Activated CD4-positive, alpha-beta T cell treated with anti-CD3 and anti-CD28 coated beads, Interleukin-10, Interleukin-2, amounts not matched to agents 100 ng/mL and 50 ng/mL, durations not matched to agents 16 hours and 8 hours (primary cell): ENCODE measurements around the gene OR5D18.
"Not testable (repeated sequence)": the region's sequence is repeated elsewhere in the genome, so short reads cannot be mapped to it uniquely, and the experiment has no call there.

Experiments used
- DNase-seq: peaks from one replicate; pipeline ENCODE4 v3.0.0-alpha.2; 2020

OR5D18 gene

GRCh38 chr11:55819330-55819729 lies at the start of gene OR5D18:
Gene OR5D18, plus strand, starts transcription at chr11:55819630. Its CDS starts 0 bp downstream, at chr11:55819630.
- no peak for DNase-seq

- no peak for DNase-seq
Measured at GRCh38 chr11:55773138-55773537, 46.3 kb upstream of the OR5D18 start, which contains the start of gene OR5D13. Gene OR5D13, plus strand, starts transcription at chr11:55773438. Its CDS starts 0 bp downstream, at chr11:55773438.

- no peak for DNase-seq
Measured at GRCh38 chr11:55791606-55792005, 27.8 kb upstream of the OR5D18 start.

DNA sequence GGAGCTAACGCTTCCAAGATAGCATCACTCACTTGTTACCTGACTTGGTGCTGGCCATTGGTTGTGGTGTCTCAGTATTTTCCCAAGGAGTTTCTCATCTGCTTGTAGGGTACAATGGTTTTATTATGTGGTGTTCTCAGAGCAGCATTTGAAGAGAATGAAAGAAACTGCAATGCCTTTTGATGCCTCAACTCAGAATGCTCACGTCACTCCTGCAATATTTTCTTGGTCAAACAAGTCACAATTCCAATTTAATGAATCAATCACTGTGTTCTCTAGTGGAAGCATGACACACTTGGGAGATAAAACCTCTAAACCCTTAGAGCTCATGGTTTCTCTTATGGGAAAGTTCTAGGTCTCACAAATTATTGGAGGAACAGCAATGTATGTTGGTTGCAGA lies 26.1 kb upstream of the OR5D18 start:
- no peak for DNase-seq

DNA sequence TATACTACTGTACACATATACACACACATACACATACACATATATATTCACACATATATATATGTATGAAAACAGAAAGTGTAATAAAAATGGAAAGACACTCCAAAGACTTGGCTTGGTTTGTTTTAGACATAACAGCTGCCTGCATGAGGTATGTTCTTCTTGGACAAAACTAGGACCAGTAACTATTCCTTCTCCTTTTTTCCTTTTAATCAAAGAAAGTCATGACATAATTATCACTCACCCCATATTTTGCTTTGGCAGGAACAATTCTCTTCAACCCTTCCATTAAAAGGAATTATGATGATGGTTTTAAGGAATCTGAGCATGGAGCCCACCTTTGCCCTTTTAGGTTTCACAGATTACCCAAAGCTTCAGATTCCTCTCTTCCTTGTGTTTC lies 24.2 kb upstream of the OR5D18 start, which contains the start of gene OR5D14:
Gene OR5D14, plus strand, starts transcription at position 301 of the 400 bp plus-strand sequence. Its CDS starts 0 bp downstream, at position 301.
- no peak for DNase-seq

DNA sequence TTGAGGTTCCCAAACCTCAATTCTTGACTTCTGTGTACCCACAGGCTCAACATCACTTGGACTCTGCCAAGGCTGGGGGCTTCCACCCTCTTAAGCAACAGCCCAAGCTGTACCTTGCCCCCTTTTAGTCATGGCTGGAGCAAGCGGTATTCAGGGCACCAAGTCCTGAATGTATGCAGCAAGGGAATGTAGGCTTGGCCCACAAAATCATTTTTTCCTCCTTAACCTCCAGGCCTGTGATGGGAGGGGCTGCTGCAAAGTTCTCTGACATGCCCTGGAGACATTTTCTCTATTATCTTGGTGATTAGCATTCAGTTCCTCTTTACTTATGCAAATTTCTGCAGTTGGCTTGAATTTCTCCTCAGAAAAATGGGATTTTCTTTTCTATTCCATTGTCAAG lies 13.2 kb upstream of the OR5D18 start:
- DNase-seq, result no peak

GRCh38 chr11:55811067-55811466 lies 8.4 kb upstream of the OR5D18 start, which contains the start of gene OR5L1:
Gene OR5L1, plus strand, starts transcription at chr11:55811367. Its CDS starts 100 bp downstream, at chr11:55811467.
- no peak for DNase-seq

- DNase-seq, result no peak
Measured at GRCh38 chr11:55826919-55827318, 7.5 kb downstream of the OR5D18 start, which contains the start of gene OR5L2. Gene OR5L2, plus strand, starts transcription at chr11:55827219. Its CDS starts 0 bp downstream, at chr11:55827219.

- DNase-seq, result no peak
Measured at GRCh38 chr11:55838452-55838851, 19.0 kb downstream of the OR5D18 start, which contains the start of gene OR5D16. Gene OR5D16, plus strand, starts transcription at chr11:55838752. Its CDS starts 0 bp downstream, at chr11:55838752.

DNA sequence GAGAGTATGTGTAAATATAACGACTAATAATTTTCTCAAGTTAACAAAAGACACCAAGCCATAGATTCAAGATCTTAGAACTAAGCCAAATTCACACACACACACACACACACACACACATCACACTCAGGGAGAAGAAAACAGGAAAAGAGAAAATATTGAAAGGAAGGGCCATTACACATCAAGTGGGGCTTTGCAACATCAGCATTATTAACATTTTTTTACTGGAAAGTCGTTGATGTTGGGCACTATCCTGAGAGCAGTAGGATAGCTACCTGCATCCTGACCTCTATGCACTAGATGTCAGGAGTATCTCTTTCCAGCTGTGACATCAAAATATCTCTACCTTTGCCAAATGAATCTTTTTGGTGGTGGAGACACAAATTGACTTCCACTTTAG lies 28.0 kb downstream of the OR5D18 start:
- DNase-seq, result no peak

DNA sequence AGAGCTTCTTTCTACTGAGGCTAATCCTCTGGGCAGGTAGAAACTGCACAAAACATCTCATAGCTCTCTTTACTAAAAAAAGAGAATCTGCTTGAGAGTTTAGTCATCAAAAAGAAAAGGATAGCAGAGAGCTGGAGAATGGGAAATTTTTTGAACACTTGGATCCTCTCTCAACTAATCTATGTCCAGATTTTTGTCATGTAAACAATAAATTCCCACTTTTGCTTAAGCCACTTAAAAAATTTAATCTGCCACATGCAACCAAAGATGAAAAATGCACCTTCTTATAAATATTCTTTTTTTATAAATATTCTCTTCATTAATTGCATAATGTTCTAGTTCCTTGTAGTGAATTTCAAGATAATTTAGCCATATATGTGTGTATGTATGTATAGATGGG lies 29.6 kb downstream of the OR5D18 start:
- DNase-seq, result no peak

DNA sequence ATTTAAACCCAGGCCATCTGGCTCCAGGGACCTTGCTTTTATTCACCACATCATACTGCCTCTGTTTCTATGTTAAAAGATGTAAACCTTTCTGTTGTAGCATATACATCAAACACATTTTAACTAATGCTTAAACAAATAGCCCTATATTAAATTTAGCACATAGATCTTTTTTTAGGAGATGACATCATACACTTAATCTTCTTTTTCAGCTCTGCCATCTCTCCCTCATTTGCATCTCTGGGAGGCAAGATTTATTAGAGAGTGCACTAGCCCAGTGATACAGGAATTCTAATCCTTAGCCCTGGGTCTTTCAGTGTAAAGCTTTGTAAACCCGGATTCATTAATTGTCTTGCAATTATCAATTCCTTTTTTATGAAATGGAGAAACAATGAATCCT lies 32.7 kb downstream of the OR5D18 start:
- DNase-seq, result no peak

- DNase-seq, result no peak
Measured at GRCh38 chr11:55854704-55855103, 35.3 kb downstream of the OR5D18 start.

GRCh38 chr11:55867354-55867753 lies 47.9 kb downstream of the OR5D18 start:
- not testable (repeated sequence) for DNase-seq
